ENCODE measurements around the gene TBL2.

Gene TBL2

DNA sequence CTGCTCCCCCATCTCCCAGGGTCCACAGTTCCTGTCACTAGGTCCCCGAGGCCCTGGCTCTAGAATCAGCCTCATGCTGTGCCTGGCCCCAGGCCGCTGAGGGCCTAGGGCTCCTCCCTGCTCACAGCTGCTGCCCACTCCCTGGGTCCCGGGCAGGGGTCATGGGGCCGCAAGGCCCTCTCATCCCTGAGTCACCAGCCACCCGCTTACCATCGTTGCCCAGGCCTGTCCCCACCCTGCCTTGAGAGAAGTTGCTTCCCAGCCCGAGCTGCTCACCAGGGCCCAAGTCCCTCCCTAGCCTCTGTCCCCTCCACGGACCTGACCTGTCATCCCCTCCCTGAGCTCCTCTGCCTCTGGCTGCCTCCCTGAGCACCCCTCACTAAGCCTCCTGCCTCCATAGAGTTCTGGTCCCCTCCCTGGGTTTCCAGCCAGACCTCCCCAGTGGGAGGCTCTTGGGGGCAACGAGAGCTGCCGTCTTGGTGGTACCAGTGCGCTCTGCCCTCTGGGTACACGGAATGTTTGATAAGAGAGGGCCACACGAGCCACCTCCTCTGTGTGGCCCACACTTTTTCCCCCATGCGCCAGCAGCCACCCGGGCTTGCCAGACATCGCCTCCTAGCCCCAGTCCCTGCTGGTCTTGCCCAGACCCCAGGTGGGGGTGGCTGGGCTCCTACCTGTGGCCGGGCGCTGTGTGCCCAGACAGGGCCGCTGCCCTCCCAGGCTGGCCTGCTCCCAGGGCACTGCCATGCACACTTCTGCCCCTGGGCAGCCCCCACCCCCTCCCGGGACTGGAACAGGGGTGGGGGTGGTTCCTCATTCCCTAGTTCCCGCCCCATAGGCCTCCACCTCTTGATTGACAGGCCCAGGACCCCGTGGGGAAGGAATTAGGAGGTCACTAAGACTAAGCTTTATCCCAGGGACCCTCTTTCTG lies 24.6 kb upstream of the TBL2 start:
- TF ChIP-seq, protein P1, sequence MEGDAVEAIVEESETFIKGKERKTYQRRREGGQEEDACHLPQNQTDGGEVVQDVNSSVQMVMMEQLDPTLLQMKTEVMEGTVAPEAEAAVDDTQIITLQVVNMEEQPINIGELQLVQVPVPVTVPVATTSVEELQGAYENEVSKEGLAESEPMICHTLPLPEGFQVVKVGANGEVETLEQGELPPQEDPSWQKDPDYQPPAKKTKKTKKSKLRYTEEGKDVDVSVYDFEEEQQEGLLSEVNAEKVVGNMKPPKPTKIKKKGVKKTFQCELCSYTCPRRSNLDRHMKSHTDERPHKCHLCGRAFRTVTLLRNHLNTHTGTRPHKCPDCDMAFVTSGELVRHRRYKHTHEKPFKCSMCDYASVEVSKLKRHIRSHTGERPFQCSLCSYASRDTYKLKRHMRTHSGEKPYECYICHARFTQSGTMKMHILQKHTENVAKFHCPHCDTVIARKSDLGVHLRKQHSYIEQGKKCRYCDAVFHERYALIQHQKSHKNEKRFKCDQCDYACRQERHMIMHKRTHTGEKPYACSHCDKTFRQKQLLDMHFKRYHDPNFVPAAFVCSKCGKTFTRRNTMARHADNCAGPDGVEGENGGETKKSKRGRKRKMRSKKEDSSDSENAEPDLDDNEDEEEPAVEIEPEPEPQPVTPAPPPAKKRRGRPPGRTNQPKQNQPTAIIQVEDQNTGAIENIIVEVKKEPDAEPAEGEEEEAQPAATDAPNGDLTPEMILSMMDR (IDR thresholded peaks at IDR 0.05; ENCODE audit: borderline replicate concordance, control extremely low read depth, extremely low read depth, insufficient read depth, missing control alignments): no peak
- in situ Hi-C loops (cut with MboI; ENCODE audit: low sequenced_read_pairs, unreplicated experiment): no loop called here
- DNase-seq (ENCODE audit: low spot score): no peak

GRCh38 chr7:73599916-73600315 lies 21.5 kb upstream of the TBL2 start:
- in situ Hi-C loops (cut with MboI; ENCODE audit: low sequenced_read_pairs, unreplicated experiment): no loop called here

GRCh38 chr7:73599151-73599882 lies 20.9 kb upstream of the TBL2 start:
- TF ChIP-seq, protein P1 (IDR thresholded peaks at IDR 0.05; ENCODE audit: borderline replicate concordance, control extremely low read depth, extremely low read depth, insufficient read depth, missing control alignments): no peak
- in situ Hi-C loops (cut with MboI; ENCODE audit: low sequenced_read_pairs, unreplicated experiment): no loop called here
- DNase-seq (ENCODE audit: low spot score): no peak

More at GRCh38 chr7:73599916-73600315, 21.5 kb upstream of the TBL2 start:
- TF ChIP-seq, protein P1 (IDR thresholded peaks at IDR 0.05; ENCODE audit: borderline replicate concordance, control extremely low read depth, extremely low read depth, insufficient read depth, missing control alignments): no peak
- DNase-seq (ENCODE audit: low spot score): no peak

DNA sequence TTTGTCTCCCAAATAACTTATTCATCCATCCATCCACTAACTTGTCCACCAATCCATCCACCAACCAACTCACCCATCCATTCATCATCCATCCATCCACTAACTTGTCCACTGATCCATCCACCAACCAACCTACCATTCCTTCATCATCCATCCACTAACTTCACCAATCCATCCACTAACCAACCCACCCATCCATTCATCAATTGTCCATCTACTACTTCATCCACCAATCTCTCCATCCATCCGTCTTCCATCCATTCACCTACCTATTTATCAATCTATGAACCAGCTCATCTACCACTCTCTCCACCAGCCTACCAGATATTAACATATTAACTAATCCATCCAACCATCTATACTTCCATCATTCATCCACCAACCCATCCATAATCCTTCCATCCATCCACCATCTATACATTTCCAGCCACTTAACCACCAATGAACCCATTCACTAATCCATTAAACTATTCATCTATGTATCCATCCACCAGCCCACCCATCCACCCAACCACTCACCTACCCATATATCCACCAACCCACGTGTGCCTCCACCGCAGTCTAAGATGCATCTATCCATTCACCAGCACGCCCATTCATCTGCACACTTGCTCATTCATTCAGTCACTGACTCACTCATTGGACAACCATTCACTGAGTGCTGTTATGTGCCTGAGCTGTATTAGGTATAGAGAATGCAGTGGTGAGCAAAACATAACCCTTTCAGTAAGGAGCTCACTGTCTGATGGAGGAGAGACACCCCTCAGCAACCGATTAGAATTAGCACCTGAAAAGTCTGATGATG lies 19.8 kb upstream of the TBL2 start:
- DNase-seq (ENCODE audit: low spot score): no peak
- in situ Hi-C loops (cut with MboI; ENCODE audit: low sequenced_read_pairs, unreplicated experiment): no loop called here
- TF ChIP-seq, protein P1 (IDR thresholded peaks at IDR 0.05; ENCODE audit: borderline replicate concordance, control extremely low read depth, extremely low read depth, insufficient read depth, missing control alignments): no peak

DNA sequence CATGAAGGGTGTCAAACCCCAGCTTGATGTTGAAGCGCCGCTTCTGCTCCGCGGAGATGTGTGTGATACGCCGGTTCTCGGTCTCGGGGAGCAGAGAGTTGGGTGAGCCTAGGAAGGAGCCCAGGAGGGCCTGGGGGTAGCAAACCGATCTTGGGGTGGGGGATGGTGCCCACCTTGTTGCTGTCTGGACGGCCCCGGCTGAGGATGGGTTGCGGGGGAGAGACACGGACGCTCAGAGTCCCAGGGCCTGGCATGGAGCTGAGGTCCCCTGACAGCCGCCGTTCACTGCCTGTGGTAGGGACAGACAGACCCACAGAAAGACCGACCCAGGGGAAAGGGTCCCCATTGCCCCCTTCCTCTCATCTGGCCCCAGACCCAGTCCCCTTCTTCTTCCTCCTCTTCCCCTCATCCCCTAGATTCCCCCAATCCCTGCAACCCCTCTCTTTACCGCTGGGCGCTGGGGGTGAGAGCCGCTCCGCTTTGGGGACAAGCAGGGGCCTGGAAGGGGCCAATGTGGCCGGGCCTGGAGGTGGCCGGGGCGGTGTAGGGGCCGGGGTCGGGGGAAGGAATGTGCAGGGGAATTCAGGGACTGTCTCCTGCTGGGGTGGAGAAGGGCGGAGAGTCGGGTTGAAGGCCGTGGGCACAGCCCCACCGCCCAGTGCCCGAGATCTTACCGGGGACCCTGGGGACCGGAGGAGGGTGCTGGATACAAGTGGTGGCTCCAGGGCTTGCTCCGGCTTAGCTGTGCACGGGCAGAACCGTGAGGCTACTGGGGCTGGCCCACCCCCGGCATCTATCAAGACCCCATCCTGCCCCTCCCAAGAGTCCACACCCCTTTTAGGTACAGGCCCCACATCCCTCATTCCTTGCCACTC lies 18.0 kb upstream of the TBL2 start:
- TF ChIP-seq, protein P1 (IDR thresholded peaks at IDR 0.05; ENCODE audit: borderline replicate concordance, control extremely low read depth, extremely low read depth, insufficient read depth, missing control alignments): no peak
- in situ Hi-C loops (cut with MboI; ENCODE audit: low sequenced_read_pairs, unreplicated experiment): no loop called here
- no peak for DNase-seq (ENCODE audit: low spot score)
